ENCODE results near the gene POU2F2.

DNA sequence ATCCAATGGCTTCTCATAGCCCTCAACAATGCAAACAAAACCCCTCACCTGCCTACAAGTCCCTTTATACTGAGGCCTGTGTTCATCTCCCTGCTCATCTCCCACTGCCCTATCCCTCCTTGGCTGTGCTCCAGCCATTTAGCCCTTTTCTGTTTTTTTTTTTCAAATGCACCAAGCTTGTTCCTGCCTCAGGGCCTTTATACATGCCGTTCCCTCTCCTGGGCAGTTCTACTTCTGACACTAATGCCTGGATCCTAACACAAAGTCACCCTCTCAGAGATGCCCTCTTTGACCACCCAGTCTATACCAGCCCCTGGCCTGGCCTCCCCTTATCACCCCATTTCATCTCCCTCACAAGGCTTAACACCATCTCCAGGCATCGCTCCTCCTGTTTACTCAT, 29.4 kb downstream of the POU2F2 start:
- TF ChIP-seq, protein P1, sequence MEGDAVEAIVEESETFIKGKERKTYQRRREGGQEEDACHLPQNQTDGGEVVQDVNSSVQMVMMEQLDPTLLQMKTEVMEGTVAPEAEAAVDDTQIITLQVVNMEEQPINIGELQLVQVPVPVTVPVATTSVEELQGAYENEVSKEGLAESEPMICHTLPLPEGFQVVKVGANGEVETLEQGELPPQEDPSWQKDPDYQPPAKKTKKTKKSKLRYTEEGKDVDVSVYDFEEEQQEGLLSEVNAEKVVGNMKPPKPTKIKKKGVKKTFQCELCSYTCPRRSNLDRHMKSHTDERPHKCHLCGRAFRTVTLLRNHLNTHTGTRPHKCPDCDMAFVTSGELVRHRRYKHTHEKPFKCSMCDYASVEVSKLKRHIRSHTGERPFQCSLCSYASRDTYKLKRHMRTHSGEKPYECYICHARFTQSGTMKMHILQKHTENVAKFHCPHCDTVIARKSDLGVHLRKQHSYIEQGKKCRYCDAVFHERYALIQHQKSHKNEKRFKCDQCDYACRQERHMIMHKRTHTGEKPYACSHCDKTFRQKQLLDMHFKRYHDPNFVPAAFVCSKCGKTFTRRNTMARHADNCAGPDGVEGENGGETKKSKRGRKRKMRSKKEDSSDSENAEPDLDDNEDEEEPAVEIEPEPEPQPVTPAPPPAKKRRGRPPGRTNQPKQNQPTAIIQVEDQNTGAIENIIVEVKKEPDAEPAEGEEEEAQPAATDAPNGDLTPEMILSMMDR (IDR thresholded peaks at IDR 0.05): no peak
- TF ChIP-seq POLR2A (IDR thresholded peaks at IDR 0.05; ENCODE audit: low read length): no peak
- TF ChIP-seq, protein P2, sequence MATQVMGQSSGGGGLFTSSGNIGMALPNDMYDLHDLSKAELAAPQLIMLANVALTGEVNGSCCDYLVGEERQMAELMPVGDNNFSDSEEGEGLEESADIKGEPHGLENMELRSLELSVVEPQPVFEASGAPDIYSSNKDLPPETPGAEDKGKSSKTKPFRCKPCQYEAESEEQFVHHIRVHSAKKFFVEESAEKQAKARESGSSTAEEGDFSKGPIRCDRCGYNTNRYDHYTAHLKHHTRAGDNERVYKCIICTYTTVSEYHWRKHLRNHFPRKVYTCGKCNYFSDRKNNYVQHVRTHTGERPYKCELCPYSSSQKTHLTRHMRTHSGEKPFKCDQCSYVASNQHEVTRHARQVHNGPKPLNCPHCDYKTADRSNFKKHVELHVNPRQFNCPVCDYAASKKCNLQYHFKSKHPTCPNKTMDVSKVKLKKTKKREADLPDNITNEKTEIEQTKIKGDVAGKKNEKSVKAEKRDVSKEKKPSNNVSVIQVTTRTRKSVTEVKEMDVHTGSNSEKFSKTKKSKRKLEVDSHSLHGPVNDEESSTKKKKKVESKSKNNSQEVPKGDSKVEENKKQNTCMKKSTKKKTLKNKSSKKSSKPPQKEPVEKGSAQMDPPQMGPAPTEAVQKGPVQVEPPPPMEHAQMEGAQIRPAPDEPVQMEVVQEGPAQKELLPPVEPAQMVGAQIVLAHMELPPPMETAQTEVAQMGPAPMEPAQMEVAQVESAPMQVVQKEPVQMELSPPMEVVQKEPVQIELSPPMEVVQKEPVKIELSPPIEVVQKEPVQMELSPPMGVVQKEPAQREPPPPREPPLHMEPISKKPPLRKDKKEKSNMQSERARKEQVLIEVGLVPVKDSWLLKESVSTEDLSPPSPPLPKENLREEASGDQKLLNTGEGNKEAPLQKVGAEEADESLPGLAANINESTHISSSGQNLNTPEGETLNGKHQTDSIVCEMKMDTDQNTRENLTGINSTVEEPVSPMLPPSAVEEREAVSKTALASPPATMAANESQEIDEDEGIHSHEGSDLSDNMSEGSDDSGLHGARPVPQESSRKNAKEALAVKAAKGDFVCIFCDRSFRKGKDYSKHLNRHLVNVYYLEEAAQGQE (IDR thresholded peaks at IDR 0.05): no peak
- no peak for TF ChIP-seq CBX8 (IDR thresholded peaks at IDR 0.05)
- no peak for TF ChIP-seq TP53 (CRISPR knock-in tag; IDR thresholded peaks at IDR 0.05)
- no peak for TF ChIP-seq PHF8 (IDR thresholded peaks at IDR 0.05; ENCODE audit: borderline replicate concordance, low read depth)
- no peak for TF ChIP-seq ZFP36 (IDR thresholded peaks at IDR 0.05; ENCODE audit: borderline replicate concordance, partially characterized antibody)
- TF ChIP-seq MAZ (IDR thresholded peaks at IDR 0.05; ENCODE audit: borderline replicate concordance, low read depth, low read length): no peak
